Breast epithelium (tissue), 4 donors: Measurements from ENCODE around the gene ZIC4. TPM values are rescaled to one million over a fixed set of nuclear protein-coding genes. Genes with fewer than 3 reads are reported as not detected.

ENCODE experiments used
- DNase-seq, 2 donors: peaks; one replicate each; pipeline ENCODE4 v3.0.0-alpha.2; 2019; ENCODE audit warnings: low spot score in 2 of 2
- H3K27ac ChIP-seq, 2 donors: fragments of 200-600 bp; sonication (generic) in 1 of 2; one replicate each; pipeline ENCODE4 v1.5.1; 2016 to 2019; ENCODE audit warnings: mild to moderate bottlenecking in 1 of 2
- H3K27me3 ChIP-seq, 2 donors: fragments of 200-600 bp; sonication (generic) in 1 of 2; one replicate each; pipeline versions ENCODE4 v1.5.1 to v1.6.0; 2017 to 2019; ENCODE audit warnings: control low read depth in 1 of 2, mild to moderate bottlenecking in 1 of 2
- H3K36me3 ChIP-seq: fragments of 200-600 bp; one replicate; pipeline ENCODE4 v1.5.1; 2019
- H3K4me1 ChIP-seq, 2 donors: fragments of 200-600 bp; sonication (generic); one replicate each; pipeline ENCODE4 v1.5.1; 2016 to 2019; ENCODE audit warnings: control low read depth in 1 of 2
- H3K4me3 ChIP-seq, 3 donors: fragments of 200-600 bp; sonication (generic); 1 replicate in 2 of 3; 2 replicates in 1 of 3; pipeline ENCODE4 v1.5.1; 2016 to 2019; ENCODE audit warnings: mild to moderate bottlenecking in 3 of 3, moderate library complexity in 2 of 3
- H3K9me3 ChIP-seq, 2 donors: fragments of 200-600 bp; sonication (generic) in 1 of 2; one replicate each; pipeline ENCODE4 v1.5.1; 2016 to 2019; ENCODE audit warnings: control low read depth in 1 of 2
- CTCF ChIP-seq, 3 donors: fragments of 450-650 bp; IDR thresholded peaks; one replicate each; pipeline ENCODE4 v1.5.1; 2016 to 2017; ENCODE audit warnings: antibody characterized with exemption in 3 of 3, mild to moderate bottlenecking in 3 of 3, moderate library complexity in 3 of 3
- POLR2A ChIP-seq: fragments of 450-650 bp; IDR thresholded peaks from one replicate; pipeline ENCODE4 v1.6.1; 2016; ENCODE audit warnings: antibody characterized with exemption, mild to moderate bottlenecking, moderate library complexity
- POLR2AphosphoS5 ChIP-seq, 3 donors: sonication (generic); formaldehyde crosslinking; IDR thresholded peaks; one replicate each; pipeline ENCODE4 v1.6.1; 2017; ENCODE audit warnings: antibody characterized with exemption in 3 of 3
- intact Hi-C: fragments of 100-400 bp; cut with DNase I; formaldehyde crosslinking; loops from one replicate; pipeline ENCODE4 v1.15.1; 2023; ENCODE audit warnings: low total_unique reads
- total RNA-seq, 3 donors: library from RNA; depleted of rRNA; stranded (reverse); fragments of >200 nt; gene quantifications; one replicate each; pipeline ENCODE4 v1.1.0, GENCODE V29; 2016

The ZIC4 gene
- total RNA-seq, 3 donors from 2014 or later = under 0.01 to 0.15 TPM; not detected in 1

DNA sequence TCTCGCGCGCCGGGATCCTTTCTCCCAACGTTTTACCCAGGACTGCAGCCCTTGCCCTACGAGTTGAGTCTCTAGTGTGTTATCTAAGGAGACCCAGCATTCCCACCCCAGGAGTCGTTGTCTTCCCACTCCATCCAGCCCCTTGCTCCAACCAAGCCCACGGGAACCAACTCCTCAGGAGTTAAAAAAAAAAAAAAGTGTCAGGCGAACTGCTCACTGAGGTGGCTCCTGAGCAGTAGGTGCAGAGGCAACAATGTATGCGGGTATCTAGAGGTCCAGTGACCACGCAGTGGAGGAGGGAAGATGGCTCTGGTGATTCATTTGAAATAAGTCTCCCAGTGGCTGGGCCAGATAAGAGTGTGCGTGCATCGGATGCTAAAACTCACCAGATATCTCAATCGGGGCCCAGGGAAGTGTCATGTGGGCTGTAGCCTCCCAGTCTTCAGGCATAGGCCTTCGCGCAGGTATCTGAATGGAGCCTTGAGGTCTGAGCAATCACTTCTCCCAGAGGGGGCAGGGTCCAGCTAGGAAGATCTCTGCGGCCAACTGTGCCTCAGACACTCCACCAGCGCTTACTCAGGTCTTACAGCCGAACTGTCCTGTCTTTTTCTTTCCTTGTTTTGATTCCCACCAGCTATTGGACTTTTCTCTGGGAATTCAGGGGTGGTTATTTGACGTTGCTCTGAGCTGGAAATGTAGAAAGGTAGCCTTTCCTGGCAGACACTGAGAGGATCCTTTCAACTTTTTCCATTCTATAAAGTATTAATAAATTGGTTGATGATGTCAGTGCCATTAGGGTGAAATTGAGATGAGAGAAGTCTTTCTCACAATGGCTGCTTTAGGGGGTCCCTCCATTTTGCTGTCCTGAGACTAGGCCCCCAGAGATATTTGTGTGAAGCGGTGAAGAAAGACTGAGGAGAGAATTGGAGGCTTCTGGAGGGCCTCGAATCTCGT is 21.0 kb downstream of the ZIC4 start:
- Histone ChIP-seq H3K4me3 (no peak overlapping the region), H3K27ac (no peak overlapping the region), H3K4me1 (no peaks in the 10 kb centered on the region), H3K9me3 (no peaks in the 10 kb centered on the region), H3K36me3 (no peaks in the 10 kb centered on the region), H3K27me3 (peaks cover 4 to 98% of the 10 kb centered on the region in 2 donors)
- DNase-seq = no peak
- intact Hi-C loops = no loop called here
- TF ChIP-seq POLR2A (no peak), CTCF (IDR thresholded peaks at IDR 0.05) (no peak), POLR2AphosphoS5 (IDR thresholded peaks at IDR 0.05) (no peak)

GRCh38 chr3:147384210-147385058 is 21.9 kb downstream of the ZIC4 start:
- Histone ChIP-seq H3K36me3 (no peaks in the 10 kb centered on the region), H3K9me3 (no peaks in the 10 kb centered on the region), H3K4me1 (no peaks in the 10 kb centered on the region), H3K27ac (no peak overlapping the region), H3K4me3 (no peak overlapping the region), H3K27me3 (peaks cover 4 to 98% of the 10 kb centered on the region in 2 donors)
- intact Hi-C loops = no loop called here
- no peak for DNase-seq
- TF ChIP-seq POLR2AphosphoS5 (IDR thresholded peaks at IDR 0.05) (no peak), POLR2A (no peak), CTCF (IDR thresholded peaks at IDR 0.05) (no peak)

DNA sequence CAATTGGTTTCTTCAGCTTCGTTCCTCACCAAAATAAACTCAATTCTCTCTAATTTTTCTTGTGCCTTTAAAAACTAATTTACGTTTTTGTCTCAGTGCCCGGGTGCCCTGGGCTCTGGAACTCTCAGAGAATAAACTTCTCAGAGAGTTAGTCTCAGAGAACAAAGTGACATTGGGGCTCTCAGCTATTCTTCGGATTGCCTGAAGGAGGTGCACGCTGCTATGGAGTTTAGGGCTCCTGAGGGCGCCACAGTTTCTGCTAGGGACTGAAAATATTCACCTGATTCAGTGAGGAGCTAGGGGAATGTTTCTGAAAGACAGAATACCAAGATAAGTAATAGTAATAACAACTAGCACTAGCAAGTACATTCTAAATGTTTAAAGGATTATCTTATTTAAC is 22.7 kb downstream of the ZIC4 start:
- Histone ChIP-seq H3K36me3 (no peaks in the 10 kb centered on the region), H3K27ac (no peak overlapping the region), H3K27me3 (peaks cover 4 to 98% of the 10 kb centered on the region in 2 donors), H3K4me1 (no peaks in the 10 kb centered on the region), H3K9me3 (no peaks in the 10 kb centered on the region), H3K4me3 (no peak overlapping the region)
- no peak for DNase-seq
- intact Hi-C loops = no loop called here
- TF ChIP-seq POLR2AphosphoS5 (IDR thresholded peaks at IDR 0.05) = no peak
- no peak for TF ChIP-seq CTCF (IDR thresholded peaks at IDR 0.05)
- no peak for TF ChIP-seq POLR2A

DNA sequence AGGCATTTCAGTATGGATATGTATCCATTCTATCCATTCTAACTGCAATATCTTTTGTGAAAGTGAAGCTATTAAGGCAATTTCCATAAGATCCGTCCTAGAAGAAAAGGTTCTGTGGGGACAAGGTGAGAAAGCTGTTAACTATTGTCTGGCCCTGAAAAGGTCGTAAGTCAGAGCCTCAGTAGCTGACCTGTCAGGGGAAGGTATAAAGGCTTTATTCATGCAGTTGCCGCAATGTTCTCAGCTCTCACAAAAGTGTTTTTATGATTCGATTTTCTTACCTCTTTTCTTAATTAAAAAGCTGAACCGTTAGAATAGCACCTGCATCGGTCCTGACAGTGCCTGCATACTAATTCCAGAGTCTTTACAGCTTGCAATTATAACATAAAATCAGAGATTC is 24.7 kb downstream of the ZIC4 start:
- Histone ChIP-seq H3K9me3 (no peaks in the 10 kb centered on the region), H3K27ac (no peak overlapping the region), H3K4me3 (no peak overlapping the region), H3K36me3 (no peaks in the 10 kb centered on the region), H3K27me3 (peaks cover 0 to 98% of the 10 kb centered on the region in 2 donors), H3K4me1 (no peaks in the 10 kb centered on the region)
- TF ChIP-seq CTCF (IDR thresholded peaks at IDR 0.05) = no peak
- DNase-seq = no peak
- intact Hi-C loops = no loop called here

DNA sequence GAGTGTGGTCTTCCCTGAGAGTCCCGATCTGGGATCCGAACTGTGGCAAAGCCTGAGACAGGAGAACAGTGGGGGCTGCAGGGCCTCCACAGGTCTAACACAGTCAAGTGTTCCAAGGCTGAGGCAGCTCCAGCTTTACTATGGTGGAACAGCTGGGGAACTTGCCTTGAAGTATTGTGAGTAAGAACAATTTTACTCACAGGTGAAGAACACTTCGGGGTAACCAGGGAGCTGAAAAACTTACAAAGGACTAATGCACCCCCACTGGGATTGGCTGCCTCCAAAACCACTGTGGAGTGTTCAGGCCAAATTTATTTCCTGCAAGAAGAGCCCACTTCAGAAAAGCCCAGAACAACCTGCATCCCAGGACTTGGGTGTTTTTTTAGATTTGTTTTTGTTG is 25.4 kb downstream of the ZIC4 start:
- intact Hi-C loops = no loop called here
- TF ChIP-seq CTCF (IDR thresholded peaks at IDR 0.05) = no peak
- TF ChIP-seq POLR2A = no peak
- no peak for TF ChIP-seq POLR2AphosphoS5 (IDR thresholded peaks at IDR 0.05)
- peaks cover 0 to 98% of the 10 kb centered on the region in 2 donors for H3K27me3 ChIP-seq

More for the DNA sequence above, 25.4 kb downstream of the ZIC4 start:
- no peak overlapping the region for H3K4me3 ChIP-seq
- H3K9me3 ChIP-seq = no peaks in the 10 kb centered on the region
- no peak overlapping the region for H3K27ac ChIP-seq
- no peaks in the 10 kb centered on the region for H3K36me3 ChIP-seq
- no peak for DNase-seq
- H3K4me1 ChIP-seq = no peaks in the 10 kb centered on the region
